ENCODE data around the gene NAGPA. TPM values are rescaled to one million over a fixed set of nuclear protein-coding genes. Genes with fewer than 3 reads are reported as not detected.

Gene NAGPA
- polyA plus RNA-seq, 4 donors, result 13.2 to 26.8 (median 21.5) TPM

DNA sequence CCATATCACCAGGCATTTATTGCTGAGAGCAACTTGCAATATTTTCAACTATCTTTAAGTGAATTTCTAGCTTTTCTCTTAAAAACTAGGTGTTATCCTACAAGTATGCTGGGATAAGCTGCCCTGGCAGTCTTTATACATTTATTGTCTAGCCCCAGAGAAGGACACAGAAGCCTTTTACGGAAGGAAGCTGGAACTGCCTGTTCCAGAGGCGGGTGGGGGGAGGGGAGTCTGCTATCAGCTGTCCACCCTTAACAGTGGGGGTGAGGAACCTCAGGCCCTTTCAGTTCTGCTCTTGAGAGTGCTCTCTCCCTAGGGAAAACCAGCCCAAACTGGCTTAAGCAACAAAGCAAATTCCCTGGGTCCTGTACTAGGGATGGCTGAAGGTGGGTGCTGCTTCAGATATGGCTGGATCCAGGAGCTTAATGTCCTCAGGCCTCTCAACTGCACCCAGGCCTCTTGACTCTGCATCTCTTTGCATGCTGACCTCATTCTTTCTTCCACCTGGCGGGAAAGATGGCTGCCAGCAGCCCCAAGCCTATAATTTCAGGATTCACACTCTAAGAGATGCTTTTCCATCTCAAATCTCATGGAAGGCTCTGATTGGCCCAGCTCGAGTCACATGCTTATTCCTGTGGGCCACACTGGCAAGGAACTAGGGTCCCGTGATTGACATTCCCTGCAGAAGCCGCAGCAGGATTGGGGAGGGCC, 16.6 kb downstream of the NAGPA start:
- H3K27ac ChIP-seq (ENCODE audit: low read depth in 1 of 3, low read length in 2 of 3), result no peak overlapping the region
- H3K36me3 ChIP-seq (ENCODE audit: control insufficient read depth in 3 of 3, insufficient read depth in 2 of 3, low read depth in 1 of 3, low read length in 3 of 3), result no peaks in the 10 kb centered on the region
- no peaks in the 10 kb centered on the region for H3K4me1 ChIP-seq (ENCODE audit: control insufficient read depth in 3 of 3, insufficient read depth in 2 of 3, low read depth in 1 of 3, low read length in 2 of 3)
- 63 to 81% (median 72%) methylated on average over 6 of the region's 6 CpGs for WGBS, 3 donors
- FAIRE-seq, result no peak
- no peaks in the 10 kb centered on the region for H3K27me3 ChIP-seq (ENCODE audit: control insufficient read depth in 3 of 3, insufficient read depth in 3 of 3, low read length in 3 of 3)
- DNase-seq, result no peak
- no peak overlapping the region for H3K4me3 ChIP-seq (ENCODE audit: low read depth in 1 of 3, low read length in 3 of 3)
- H3K9me3 ChIP-seq (ENCODE audit: control insufficient read depth in 2 of 2, insufficient read depth in 1 of 2, low read depth in 1 of 2, low read length in 1 of 2), result no peaks in the 10 kb centered on the region

DNA sequence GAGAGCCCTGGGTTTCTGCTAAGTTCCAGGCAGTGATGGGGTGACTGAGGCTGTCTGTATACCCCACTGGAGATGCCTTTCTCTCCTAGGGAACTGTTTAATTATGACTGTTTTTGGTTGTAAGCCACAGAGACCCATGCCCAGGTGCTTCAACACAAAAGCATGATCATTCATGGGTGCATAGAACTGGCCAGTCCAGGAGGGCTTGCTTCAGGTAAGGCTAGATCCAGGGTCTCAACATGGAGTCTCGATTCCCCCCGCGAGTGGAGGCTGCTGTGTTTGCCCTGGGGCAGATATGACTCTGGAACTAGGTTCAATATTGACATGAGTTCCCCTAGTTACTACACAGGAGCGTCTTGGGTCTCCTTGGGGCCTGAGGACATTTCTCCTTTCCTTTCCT, 17.8 kb downstream of the NAGPA start:
- 87 to 90% (median 88%) methylated on average over 4 of the region's 4 CpGs for WGBS, 3 donors
- DNase-seq (no peak), FAIRE-seq (no peak)

DNA sequence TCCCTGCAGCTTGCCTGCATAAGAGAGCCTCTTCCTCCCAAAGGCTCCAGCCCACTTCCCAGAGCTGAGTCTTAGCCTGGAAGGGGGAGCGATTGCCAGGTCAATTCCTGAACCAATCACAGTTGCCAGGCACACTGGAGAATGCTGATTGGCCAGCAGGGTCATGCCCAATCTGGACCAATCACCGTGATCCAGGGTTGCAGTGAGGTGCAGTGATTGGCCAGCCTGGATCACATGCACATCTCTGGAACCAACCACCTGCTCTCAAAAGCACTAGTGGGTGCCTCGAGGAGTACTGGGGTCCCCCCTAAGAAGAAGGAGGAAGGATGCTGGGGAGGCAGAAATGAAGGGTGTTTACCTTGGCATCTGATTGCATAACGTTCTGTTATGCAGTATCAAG, 18.4 kb downstream of the NAGPA start:
- Histone ChIP-seq H3K9me3 (ENCODE audit: control insufficient read depth in 2 of 2, insufficient read depth in 1 of 2, low read depth in 1 of 2, low read length in 1 of 2) (no peaks in the 10 kb centered on the region), H3K4me1 (ENCODE audit: control insufficient read depth in 3 of 3, insufficient read depth in 2 of 3, low read depth in 1 of 3, low read length in 2 of 3) (no peaks in the 10 kb centered on the region), H3K27me3 (ENCODE audit: control insufficient read depth in 3 of 3, insufficient read depth in 3 of 3, low read length in 3 of 3) (no peaks in the 10 kb centered on the region), H3K27ac (ENCODE audit: low read depth in 1 of 3, low read length in 2 of 3) (no peak overlapping the region), H3K36me3 (ENCODE audit: control insufficient read depth in 3 of 3, insufficient read depth in 2 of 3, low read depth in 1 of 3, low read length in 3 of 3) (no peaks in the 10 kb centered on the region), H3K4me3 (ENCODE audit: low read depth in 1 of 3, low read length in 3 of 3) (no peak overlapping the region)
- 52 to 65% (median 57%) methylated on average over 4 of the region's 4 CpGs for WGBS, 3 donors
- no peak for DNase-seq
- FAIRE-seq, result no peak

More for the DNA sequence above, 17.8 kb downstream of the NAGPA start:
- H3K36me3 ChIP-seq (ENCODE audit: control insufficient read depth in 3 of 3, insufficient read depth in 2 of 3, low read depth in 1 of 3, low read length in 3 of 3), result no peaks in the 10 kb centered on the region
- H3K4me3 ChIP-seq (ENCODE audit: low read depth in 1 of 3, low read length in 3 of 3), result no peak overlapping the region
- H3K27me3 ChIP-seq (ENCODE audit: control insufficient read depth in 3 of 3, insufficient read depth in 3 of 3, low read length in 3 of 3), result no peaks in the 10 kb centered on the region
- H3K27ac ChIP-seq (ENCODE audit: low read depth in 1 of 3, low read length in 2 of 3), result no peak overlapping the region
- H3K9me3 ChIP-seq (ENCODE audit: control insufficient read depth in 2 of 2, insufficient read depth in 1 of 2, low read depth in 1 of 2, low read length in 1 of 2), result no peaks in the 10 kb centered on the region
- no peaks in the 10 kb centered on the region for H3K4me1 ChIP-seq (ENCODE audit: control insufficient read depth in 3 of 3, insufficient read depth in 2 of 3, low read depth in 1 of 3, low read length in 2 of 3)

DNA sequence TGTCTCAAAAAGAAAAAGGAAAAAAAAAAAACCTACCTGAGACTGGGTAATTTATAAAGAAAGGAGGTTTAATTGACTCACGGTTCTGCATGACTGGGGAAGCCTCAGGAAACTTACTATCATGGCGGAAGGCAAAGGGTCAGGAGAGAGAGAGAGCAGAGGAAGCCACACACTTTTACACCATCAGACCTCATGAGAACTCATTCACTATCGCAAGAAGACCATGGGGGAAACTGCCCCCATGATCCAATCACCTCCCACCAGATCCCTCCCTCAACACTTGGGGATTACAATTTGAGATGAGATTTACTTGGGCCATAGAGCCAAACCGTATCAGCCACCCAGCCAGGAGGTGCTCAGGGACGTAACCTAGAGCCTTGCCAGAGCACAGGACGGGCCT, 20.8 kb downstream of the NAGPA start:
- WGBS, 3 donors, result 76 to 91% (median 82%) methylated on average over 6 of the region's 6 CpGs
- FAIRE-seq, result no peak
- H3K4me3 ChIP-seq (ENCODE audit: low read depth in 1 of 3, low read length in 3 of 3), result no peak overlapping the region

DNA sequence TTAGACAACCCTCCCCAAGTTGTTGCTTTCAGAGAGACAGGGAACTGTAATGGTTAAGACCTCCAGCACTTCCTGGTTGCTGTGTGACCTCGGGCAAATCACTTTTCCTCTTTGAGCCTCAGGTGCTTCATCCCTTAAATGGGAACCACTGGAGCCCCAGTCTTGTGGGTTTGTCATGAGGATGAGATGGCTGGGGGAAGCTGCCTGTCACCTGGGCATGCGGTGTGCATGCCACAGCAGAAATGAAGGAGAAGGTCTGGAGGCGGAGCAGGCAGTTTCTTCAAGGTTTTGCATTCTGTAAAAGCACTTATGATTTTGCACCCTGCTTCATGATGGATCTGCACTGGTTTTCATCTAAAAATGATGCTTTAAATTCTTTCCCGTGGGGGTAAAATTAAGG, 22.1 kb downstream of the NAGPA start:
- DNase-seq (no peak), FAIRE-seq (no peak)
- 48 to 58% (median 53%) methylated on average over 4 of the region's 4 CpGs for WGBS, 3 donors
- no peaks in the 10 kb centered on the region for H3K4me1 ChIP-seq (ENCODE audit: control insufficient read depth in 3 of 3, insufficient read depth in 2 of 3, low read depth in 1 of 3, low read length in 2 of 3)
- no peak overlapping the region for H3K4me3 ChIP-seq (ENCODE audit: low read depth in 1 of 3, low read length in 3 of 3)
- H3K27ac ChIP-seq (ENCODE audit: low read depth in 1 of 3, low read length in 2 of 3), result no peak overlapping the region
- no peaks in the 10 kb centered on the region for H3K9me3 ChIP-seq (ENCODE audit: control insufficient read depth in 2 of 2, insufficient read depth in 1 of 2, low read depth in 1 of 2, low read length in 1 of 2)
- no peaks in the 10 kb centered on the region for H3K27me3 ChIP-seq (ENCODE audit: control insufficient read depth in 3 of 3, insufficient read depth in 3 of 3, low read length in 3 of 3)
- H3K36me3 ChIP-seq (ENCODE audit: control insufficient read depth in 3 of 3, insufficient read depth in 2 of 3, low read depth in 1 of 3, low read length in 3 of 3), result no peaks in the 10 kb centered on the region

More for the DNA sequence above, 20.8 kb downstream of the NAGPA start:
- Histone ChIP-seq H3K9me3 (ENCODE audit: control insufficient read depth in 2 of 2, insufficient read depth in 1 of 2, low read depth in 1 of 2, low read length in 1 of 2) (no peaks in the 10 kb centered on the region), H3K27ac (ENCODE audit: low read depth in 1 of 3, low read length in 2 of 3) (no peak overlapping the region), H3K4me1 (ENCODE audit: control insufficient read depth in 3 of 3, insufficient read depth in 2 of 3, low read depth in 1 of 3, low read length in 2 of 3) (no peaks in the 10 kb centered on the region), H3K36me3 (ENCODE audit: control insufficient read depth in 3 of 3, insufficient read depth in 2 of 3, low read depth in 1 of 3, low read length in 3 of 3) (no peaks in the 10 kb centered on the region), H3K27me3 (ENCODE audit: control insufficient read depth in 3 of 3, insufficient read depth in 3 of 3, low read length in 3 of 3) (no peaks in the 10 kb centered on the region)
- DNase-seq, result no peak

DNA sequence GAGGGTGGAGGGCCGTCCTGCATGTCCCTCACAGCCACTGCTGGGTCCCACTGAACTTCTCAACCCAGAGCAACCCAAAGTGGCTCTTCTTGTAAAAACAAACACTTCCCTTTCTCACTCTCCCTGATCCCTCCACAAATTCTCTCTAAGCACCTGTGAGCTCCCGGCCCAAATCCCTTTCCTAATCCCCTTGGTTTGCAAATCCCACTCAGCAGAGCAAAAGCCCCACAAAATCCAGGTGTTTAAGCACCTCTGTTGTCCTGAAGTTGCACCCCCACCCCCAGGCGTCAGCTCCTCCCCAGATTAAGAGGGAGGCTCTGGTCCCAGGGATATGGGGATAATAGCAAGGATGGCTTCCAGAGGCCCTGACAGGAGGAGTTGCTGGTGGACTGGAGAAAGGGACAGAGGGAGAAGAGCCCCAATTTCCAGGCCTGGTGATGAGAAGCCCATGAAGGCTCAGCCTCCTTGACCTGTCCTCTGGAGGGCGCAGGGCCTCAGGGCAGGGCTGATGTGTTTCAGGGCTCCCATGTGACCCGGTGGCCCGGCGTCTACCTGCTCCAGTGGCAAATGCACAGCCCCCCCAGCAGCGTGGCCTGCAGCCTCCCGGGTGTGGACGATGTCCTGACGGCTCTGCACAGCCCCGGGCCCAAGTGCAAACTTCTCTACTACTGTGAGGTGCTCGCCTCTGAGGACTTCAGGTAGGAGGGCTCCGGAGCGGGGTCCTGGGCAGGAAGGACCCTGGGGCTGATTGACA, 23.0 kb downstream of the NAGPA start:
- DNase-seq, result no peak
- no peak for FAIRE-seq
- Histone ChIP-seq H3K36me3 (ENCODE audit: control insufficient read depth in 3 of 3, insufficient read depth in 2 of 3, low read depth in 1 of 3, low read length in 3 of 3) (no peaks in the 10 kb centered on the region), H3K4me3 (ENCODE audit: low read depth in 1 of 3, low read length in 3 of 3) (no peak overlapping the region), H3K4me1 (ENCODE audit: control insufficient read depth in 3 of 3, insufficient read depth in 2 of 3, low read depth in 1 of 3, low read length in 2 of 3) (no peaks in the 10 kb centered on the region), H3K9me3 (ENCODE audit: control insufficient read depth in 2 of 2, insufficient read depth in 1 of 2, low read depth in 1 of 2, low read length in 1 of 2) (no peaks in the 10 kb centered on the region), H3K27me3 (ENCODE audit: control insufficient read depth in 3 of 3, insufficient read depth in 3 of 3, low read length in 3 of 3) (no peaks in the 10 kb centered on the region), H3K27ac (ENCODE audit: low read depth in 1 of 3, low read length in 2 of 3) (no peak overlapping the region)
- WGBS, 3 donors, result 48 to 61% (median 56%) methylated on average over 12 to 15 of the region's 15 CpGs

DNA sequence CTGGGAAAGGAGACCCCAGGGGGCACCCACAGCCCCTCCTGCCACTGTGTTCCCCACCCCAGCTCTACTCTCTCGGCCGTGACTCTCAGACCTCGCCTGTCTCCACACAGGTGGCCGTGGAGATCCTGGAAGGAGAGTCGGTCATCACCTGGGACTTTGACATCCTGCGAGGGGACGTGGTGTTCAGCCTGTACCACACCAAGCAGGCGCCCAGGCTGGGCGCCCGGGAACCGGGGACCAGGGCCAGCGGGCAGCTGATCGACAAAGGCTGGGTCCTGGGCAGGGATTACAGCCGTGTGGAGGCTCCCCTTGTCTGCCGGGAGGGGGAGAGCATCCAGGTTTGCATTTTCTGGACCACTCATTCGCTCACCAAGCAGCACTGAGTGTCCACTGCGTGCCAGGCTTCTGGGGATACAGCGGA, 25.4 kb downstream of the NAGPA start:
- no peak for FAIRE-seq
- Histone ChIP-seq H3K27me3 (ENCODE audit: control insufficient read depth in 3 of 3, insufficient read depth in 3 of 3, low read length in 3 of 3) (no peaks in the 10 kb centered on the region), H3K27ac (ENCODE audit: low read depth in 1 of 3, low read length in 2 of 3) (no peak overlapping the region), H3K36me3 (ENCODE audit: control insufficient read depth in 3 of 3, insufficient read depth in 2 of 3, low read depth in 1 of 3, low read length in 3 of 3) (no peaks in the 10 kb centered on the region), H3K4me3 (ENCODE audit: low read depth in 1 of 3, low read length in 3 of 3) (no peak overlapping the region), H3K9me3 (ENCODE audit: control insufficient read depth in 2 of 2, insufficient read depth in 1 of 2, low read depth in 1 of 2, low read length in 1 of 2) (no peaks in the 10 kb centered on the region), H3K4me1 (ENCODE audit: control insufficient read depth in 3 of 3, insufficient read depth in 2 of 3, low read depth in 1 of 3, low read length in 2 of 3) (no peaks in the 10 kb centered on the region)
- WGBS, 3 donors, result 82 to 87% (median 83%) methylated on average over 17 to 18 of the region's 18 CpGs
- DNase-seq, result no peak

DNA sequence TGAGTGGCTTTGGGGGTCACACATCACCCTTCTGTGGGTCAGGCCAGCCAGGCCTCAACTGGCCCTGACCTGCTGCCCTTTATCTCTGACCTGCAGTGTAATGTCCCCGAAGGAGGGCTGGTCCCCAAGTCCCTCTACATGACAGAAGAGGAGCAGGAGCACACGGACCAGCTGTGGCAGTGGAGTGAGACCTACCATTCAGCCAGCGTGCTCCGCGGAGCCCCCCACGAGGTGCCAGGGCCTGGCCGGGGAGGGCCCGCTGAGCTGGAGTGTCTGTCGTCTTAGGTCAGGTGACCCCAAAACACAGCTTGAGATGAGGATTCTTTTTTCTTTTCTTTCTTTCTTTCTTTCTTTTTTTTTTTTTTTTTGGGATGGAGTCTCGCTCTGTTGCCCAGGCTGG, 26.5 kb downstream of the NAGPA start:
- no peak for DNase-seq
- Histone ChIP-seq H3K27ac (ENCODE audit: low read depth in 1 of 3, low read length in 2 of 3) (no peak overlapping the region), H3K36me3 (ENCODE audit: control insufficient read depth in 3 of 3, insufficient read depth in 2 of 3, low read depth in 1 of 3, low read length in 3 of 3) (no peaks in the 10 kb centered on the region), H3K4me3 (ENCODE audit: low read depth in 1 of 3, low read length in 3 of 3) (no peak overlapping the region), H3K9me3 (ENCODE audit: control insufficient read depth in 2 of 2, insufficient read depth in 1 of 2, low read depth in 1 of 2, low read length in 1 of 2) (no peaks in the 10 kb centered on the region), H3K27me3 (ENCODE audit: control insufficient read depth in 3 of 3, insufficient read depth in 3 of 3, low read length in 3 of 3) (no peaks in the 10 kb centered on the region), H3K4me1 (ENCODE audit: control insufficient read depth in 3 of 3, insufficient read depth in 2 of 3, low read depth in 1 of 3, low read length in 2 of 3) (no peaks in the 10 kb centered on the region)
- WGBS, 3 donors, result 81 to 89% (median 85%) methylated on average over 9 to 10 of the region's 10 CpGs
- FAIRE-seq, result no peak

All from small intestine (tissue), 7 donors.